Measurements from ENCODE around the gene SLC35F3. TPM values are rescaled to one million over a fixed set of nuclear protein-coding genes. Genes with fewer than 3 reads are reported as not detected.

Gene SLC35F3
- total and polyA plus RNA-seq, 4 donors = 0.01 to 0.37 (median 0.08) TPM; not detected in 1

DNA sequence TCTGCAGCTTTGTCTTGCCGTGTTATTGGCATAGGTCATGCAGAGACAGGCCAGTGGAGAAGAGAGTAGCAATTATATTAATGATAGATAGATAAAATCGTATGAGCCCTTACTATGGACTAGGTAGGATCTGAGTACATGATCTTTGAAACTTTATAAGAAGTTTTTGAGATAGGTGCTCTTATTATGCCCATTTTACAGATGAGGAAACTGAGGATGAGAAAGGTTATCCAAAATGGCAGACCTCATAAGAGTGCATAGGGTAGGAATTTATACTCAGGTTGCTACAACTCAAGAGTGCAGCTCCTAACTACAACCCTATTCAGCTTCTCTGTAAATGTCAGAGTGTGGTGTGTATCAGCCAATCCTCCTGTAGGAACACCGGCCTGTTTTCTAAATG lies 89.6 kb downstream of the SLC35F3 start (continued):
- TF ChIP-seq REST (IDR thresholded peaks at IDR 0.05) = no peak

GRCh38 chr1:233998456-233998855 lies 94.0 kb downstream of the SLC35F3 start:
- 84% methylated on average over 3 of the region's 3 CpGs for WGBS
- DNase-seq (ENCODE audit: low spot score) = no peak

More at GRCh38 chr1:233998456-233998855, 94.0 kb downstream of the SLC35F3 start:
- Histone ChIP-seq H3K4me3 (ENCODE audit: low read depth in 1 of 3, low read length in 3 of 3) (no peak overlapping the region), H3K4me1 (ENCODE audit: control insufficient read depth in 4 of 4, insufficient read depth in 4 of 4, low read length in 3 of 4) (no peaks in the 10 kb centered on the region), H3K27ac (ENCODE audit: low read depth in 1 of 2, low read length in 2 of 2) (no peak overlapping the region), H3K27me3 (ENCODE audit: control insufficient read depth in 4 of 4, insufficient read depth in 4 of 4, low read length in 3 of 4) (no peaks in the 10 kb centered on the region), H3K36me3 (ENCODE audit: control insufficient read depth in 4 of 4, insufficient read depth in 3 of 4, low read depth in 1 of 4, low read length in 3 of 4) (no peaks in the 10 kb centered on the region), H3K9me3 (ENCODE audit: control insufficient read depth in 4 of 4, low read length in 3 of 4) (no peaks in the 10 kb centered on the region), H3K9ac (ENCODE audit: low read depth in 1 of 2, low read length in 2 of 2) (no peak overlapping the region)
- no peak for TF ChIP-seq TAF1 (conservative IDR thresholded peaks at IDR 0.05)
- no peak for TF ChIP-seq HNF4A (conservative IDR thresholded peaks at IDR 0.05)
- no peak for TF ChIP-seq MAX (IDR thresholded peaks at IDR 0.05)
- TF ChIP-seq CTCF (IDR thresholded peaks at IDR 0.05; ENCODE audit: low read depth, low read length, missing input control) = no peak
- no peak for TF ChIP-seq ATF3 (IDR thresholded peaks at IDR 0.05)
- no peak for TF ChIP-seq FOXA1 (IDR thresholded peaks at IDR 0.05)
- no peak for TF ChIP-seq YY1 (IDR thresholded peaks at IDR 0.05)
- no peak for TF ChIP-seq ZBTB33 (IDR thresholded peaks at IDR 0.05)
